UCSD-AML1 (cell line): ENCODE measurements around the gene MED26.
"Not testable (repeated sequence)": the region's sequence is repeated elsewhere in the genome, so short reads cannot be mapped to it uniquely, and the experiment has no call there.

ENCODE experiments used
- DNase-seq: peaks from one replicate; lab custom pipeline; 2025; ENCODE audit not compliant: unreplicated experiment; lab: John Stamatoyannopoulos, UW

Gene MED26

DNA sequence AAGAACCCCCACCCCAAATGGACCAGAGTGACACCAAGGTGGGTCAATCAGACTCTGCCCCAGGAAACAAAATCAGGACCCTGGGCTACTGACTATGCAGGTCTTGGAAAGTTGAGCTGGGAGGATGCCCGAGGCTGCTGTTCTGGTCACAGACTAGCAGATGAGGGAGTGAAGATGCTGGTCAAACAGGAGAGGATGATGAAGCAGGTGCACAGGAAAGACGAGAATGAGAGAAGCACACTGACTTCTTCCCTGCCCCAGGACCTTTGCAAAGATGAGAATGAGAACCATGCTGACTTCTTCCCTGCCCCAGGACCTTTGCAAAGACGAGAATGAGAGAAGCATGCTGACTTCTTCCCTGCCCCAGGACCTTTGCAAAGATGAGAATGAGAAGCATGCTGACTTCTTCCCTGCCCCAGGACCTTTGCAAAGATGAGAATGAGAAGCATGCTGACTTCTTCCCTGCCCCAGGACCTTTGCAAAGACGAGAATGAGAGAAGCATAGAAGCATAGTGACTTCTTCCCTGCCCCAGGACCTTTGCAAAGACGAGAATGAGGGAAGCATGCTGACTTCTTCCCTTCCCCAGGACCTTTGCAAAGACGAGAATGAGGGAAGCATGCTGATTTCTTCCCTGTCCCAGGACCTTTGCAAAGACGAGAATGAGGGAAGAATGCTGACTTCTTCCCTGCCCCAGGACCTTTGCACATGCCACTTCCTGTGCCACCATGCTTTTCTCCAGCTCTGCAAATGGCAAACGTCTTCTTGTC, 23.6 kb upstream of the MED26 start:
- DNase-seq = not testable (repeated sequence)

DNA sequence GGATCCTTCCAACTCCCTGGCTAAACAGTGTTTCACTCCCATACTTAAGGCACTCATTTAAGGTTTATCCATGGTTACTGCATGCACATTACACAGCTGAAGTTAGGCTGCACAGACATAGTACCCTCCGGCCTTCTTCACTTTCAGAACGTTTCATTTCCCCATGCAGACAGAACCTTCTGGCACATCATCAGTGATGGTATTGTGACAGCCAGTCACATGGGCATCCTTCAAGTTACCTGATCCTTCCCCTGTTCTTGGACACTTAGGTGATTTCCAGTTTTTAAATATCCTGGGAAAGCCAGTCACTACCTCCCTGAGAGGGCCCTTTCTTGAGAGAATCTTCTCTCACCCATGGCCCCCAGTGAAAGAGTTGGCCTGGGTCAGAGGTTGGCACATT, 22.8 kb upstream of the MED26 start:
- no peak for DNase-seq

- DNase-seq = peak; percentile 11
Measured at GRCh38 chr19:16649734-16650133, 21.7 kb upstream of the MED26 start.

DNA sequence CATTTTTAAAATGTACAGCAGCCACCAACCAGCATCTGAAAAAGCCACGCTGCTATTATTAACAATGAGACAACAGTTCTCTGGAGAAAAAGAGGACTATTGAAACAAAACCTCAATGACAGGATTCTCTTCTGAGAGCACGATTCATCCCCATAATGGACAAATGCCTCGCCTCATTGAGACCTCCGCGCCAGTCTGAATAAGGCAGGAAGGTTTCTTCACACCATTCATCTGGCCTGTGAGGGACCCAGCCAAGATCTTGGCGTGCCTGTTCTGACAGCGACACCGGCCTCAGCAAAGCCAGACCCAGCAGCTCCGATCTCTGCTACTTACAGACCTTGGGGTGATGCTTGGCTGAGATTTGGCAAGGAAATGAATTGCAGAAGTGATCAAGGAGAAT, 17.1 kb upstream of the MED26 start:
- no peak for DNase-seq

DNA sequence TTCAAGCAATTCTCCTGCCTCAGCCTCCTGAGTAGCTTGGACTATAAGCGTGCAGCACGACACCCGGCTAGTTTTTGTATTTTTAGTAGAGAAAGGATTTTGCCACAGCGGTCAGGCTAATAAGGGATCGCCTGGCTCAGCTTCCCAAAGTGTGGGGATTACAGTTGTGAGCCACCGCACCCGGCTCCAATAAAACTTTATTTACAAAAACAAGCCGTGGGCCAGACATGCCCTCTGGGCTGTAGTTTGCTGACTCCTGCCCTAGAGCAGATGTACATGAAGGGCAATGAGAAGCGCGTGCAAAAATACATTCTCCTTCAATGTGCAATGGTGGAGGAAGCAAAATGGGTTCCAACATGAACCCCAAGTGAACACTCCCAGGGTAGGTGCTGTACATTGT, 13.7 kb upstream of the MED26 start:
- no peak for DNase-seq

- DNase-seq = no peak
Measured at GRCh38 chr19:16640951-16641350, 12.9 kb upstream of the MED26 start.

GRCh38 chr19:16638666-16639065, 10.7 kb upstream of the MED26 start:
- no peak for DNase-seq

DNA sequence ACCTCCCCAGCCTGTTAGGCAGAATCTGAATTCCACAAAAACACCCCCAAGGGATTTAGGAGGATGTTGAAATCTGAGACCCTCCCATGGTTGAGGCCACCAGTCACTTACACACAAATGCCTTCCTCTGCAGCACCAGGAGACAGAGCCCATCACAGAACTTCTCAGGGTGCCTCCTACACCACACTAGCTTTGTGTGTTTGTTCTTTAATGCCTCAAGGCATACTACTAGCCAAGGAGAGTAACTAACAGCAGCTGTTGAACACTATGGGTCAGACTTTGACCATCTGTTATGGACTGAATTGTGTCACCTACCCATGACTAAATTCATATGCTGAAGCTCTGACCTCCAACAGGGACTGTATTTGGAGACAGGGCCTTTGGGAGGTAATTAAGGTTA, 9.5 kb upstream of the MED26 start:
- no peak for DNase-seq

DNA sequence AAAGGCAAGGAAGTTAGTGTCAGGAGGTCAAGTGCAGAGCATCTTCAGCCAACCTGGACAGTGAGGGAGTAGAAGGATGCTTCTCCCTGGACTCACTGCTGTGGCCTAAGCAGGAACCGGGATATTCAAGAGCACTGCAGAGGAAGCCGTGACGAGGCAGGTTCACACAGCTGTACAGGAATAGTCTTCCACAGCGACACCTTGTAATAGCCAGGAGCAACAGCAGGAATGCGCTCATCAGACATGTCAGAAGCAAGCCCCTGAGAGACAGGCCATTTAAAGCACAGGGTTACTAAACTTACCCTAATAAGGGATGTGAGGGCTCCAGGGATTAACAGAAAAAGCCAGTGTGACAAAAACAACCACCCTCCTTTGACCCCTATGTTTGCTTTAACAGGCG, 3.5 kb upstream of the MED26 start:
- DNase-seq = no peak

DNA sequence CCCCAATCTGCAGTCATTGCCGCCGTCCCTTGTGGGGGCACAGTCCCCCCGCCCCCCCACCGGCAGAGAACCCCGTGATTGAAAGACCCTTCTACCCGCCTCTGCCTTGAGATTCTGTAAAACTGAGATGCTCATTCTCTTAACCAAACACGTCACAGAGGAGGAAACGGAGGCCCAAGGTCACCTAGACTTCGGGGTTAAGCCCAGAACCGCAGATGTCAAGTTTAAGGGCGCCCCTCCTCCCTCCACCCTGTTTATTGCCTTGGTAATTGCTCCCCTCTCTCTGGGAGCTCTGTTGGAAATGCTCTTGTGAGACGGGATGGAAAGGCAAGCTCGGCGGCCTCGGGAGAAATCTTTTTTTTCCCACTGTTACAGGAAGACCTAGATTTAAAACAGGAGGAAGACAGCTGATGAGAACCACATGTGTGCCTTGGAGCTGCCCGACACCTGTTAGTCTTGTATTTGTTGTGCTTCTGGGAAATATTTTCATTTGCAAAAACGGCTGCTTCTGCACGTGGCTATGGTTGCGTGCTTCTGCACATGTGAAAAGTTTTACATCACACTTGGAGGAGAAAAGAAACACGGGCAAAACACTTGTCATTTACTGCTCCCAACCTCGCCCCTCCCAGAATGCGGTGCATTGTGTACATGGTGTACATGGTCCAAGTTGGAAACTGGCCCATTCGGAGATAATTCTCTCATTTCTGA, 1.1 kb upstream of the MED26 start:
- no peak for DNase-seq

- DNase-seq = no peak
Measured at GRCh38 chr19:16627928-16628182, 149 bp downstream of the MED26 start.

GRCh38 chr19:16627193-16627927, 644 bp downstream of the MED26 start:
- no peak for DNase-seq

GRCh38 chr19:16626796-16627192, 1.2 kb downstream of the MED26 start:
- no peak for DNase-seq

DNA sequence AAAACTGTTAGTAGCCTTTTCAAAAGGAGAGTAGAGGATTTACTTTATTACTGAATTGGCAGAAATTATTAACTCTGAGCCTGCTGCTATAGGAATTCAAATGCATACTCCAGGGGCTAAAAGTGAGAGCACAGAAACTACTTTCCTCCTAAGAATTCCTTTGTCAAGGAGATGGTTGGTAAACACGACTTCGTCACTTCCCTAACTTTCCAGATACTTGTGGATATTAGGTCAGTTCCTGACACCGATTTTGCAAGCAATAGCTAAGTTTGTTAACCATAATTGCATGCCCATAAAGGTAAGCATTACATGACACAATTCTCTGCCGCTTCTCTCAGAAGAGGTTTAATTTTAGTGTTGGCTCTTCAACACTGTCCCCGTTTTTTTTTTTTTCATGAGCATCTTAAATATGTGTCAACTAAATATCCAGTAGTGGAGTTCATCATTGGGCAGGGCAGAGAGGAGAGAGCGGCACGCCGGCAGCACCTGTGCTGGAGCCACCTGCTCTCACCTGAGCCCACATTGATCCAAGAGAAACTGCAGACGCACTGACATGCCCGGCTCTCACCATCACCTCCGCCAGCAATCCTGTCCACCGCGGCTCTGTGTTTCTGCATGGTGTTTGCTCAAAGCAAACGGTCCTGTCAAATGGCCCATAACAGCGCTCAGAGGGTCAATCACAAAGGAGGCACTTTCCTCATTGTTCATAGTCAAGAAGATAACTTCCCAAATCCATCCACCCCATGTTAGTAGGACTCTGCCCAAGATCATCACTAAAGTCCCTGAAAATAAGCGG, 2.6 kb downstream of the MED26 start:
- DNase-seq = no peak

GRCh38 chr19:16624236-16624635, 3.8 kb downstream of the MED26 start:
- no peak for DNase-seq

GRCh38 chr19:16623576-16623975, 4.4 kb downstream of the MED26 start:
- no peak for DNase-seq

DNA sequence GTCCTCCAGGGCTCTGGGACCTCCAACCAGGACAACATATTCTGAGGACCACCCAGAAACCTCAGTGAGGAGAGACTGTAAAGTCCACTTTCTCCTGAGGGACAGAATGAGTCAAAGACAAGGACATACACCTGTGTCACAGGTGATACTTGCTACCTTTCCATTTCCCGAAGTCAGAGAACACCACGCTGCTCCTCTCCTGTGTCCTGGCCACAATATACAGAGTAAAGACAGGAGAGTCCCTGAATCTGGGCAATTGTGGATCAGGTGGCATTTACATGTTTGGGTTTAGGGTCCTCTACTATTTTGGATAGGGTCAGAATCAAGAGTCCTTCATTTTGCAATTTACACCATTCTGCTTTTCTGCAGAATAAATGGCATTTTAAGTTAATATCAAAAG, 4.9 kb downstream of the MED26 start:
- no peak for DNase-seq

- no peak for DNase-seq
Measured at GRCh38 chr19:16621165-16621800, 6.7 kb downstream of the MED26 start.

DNA sequence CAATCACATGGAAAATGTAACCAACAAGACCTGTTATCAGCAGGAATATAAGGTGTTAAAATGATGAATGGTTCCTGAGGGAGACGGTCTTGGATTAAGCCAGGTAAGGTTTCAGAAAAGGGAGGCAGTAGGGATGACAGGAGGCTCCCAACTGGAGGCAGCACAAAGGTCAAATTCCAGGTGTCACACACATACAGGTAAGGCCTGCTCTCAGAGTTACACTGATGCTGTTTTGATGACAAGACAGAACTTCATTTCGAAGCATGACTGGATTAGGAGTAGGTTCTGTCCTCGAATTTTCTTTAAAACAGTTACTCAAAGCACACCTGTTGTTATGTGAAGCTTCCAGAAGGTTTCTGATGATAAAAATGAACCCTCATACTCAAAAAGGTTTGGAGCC, 7.4 kb downstream of the MED26 start:
- no peak for DNase-seq

DNA sequence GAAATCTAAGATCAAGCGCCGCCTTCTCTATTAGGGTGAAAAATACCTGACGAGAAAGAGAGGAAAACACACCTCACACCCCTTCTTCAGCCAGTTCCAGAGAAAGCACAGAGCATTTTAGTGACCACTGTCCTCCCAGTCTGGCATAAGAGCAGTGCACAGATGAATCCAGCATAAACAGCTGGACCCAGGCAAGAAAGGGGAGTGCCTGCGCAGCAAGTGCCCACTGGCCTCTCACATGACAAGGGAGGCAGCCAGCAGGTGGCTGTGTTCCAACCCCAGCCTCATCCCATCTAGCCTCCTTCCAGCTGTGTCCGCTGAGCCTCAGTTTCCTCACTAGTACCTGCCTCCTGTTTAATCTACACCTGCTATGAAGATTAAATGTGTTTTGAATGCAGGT, 8.0 kb downstream of the MED26 start:
- no peak for DNase-seq

- DNase-seq = no peak
Measured at GRCh38 chr19:16619457-16619856, 8.5 kb downstream of the MED26 start.
